ENCODE measurements around the gene ZNF716. TPM values are rescaled to one million over a fixed set of nuclear protein-coding genes. Genes with fewer than 3 reads are reported as not detected.

ZNF716 gene
- total RNA-seq, 1 donor from 2014 or later: not detected

- H3K4me1 Mint-ChIP-seq (ENCODE audit: unreplicated experiment): no peaks in the 10 kb centered on the region
- peak; percentile 42 for TF ChIP-seq CTCF (IDR thresholded peaks at IDR 0.05; ENCODE audit: unreplicated experiment)
Observed at GRCh38 chr7:57425969-57426628, 23.9 kb upstream of the ZNF716 start.

GRCh38 chr7:57426629-57427003 is 23.4 kb upstream of the ZNF716 start:
- peaks cover 10% of the 10 kb centered on the region for H3K36me3 Mint-ChIP-seq (ENCODE audit: low read depth, unreplicated experiment)
- no peak for DNase-seq (ENCODE audit: low spot score)

More at GRCh38 chr7:57425969-57426628, 23.9 kb upstream of the ZNF716 start:
- no peak overlapping the region for H3K4me3 Mint-ChIP-seq (ENCODE audit: unreplicated experiment)
- peaks cover 33% of the 10 kb centered on the region for H3K9me3 Mint-ChIP-seq (ENCODE audit: unreplicated experiment)
- no peak overlapping the region for H3K27ac Mint-ChIP-seq (ENCODE audit: unreplicated experiment)
- peaks cover 10% of the 10 kb centered on the region for H3K36me3 Mint-ChIP-seq (ENCODE audit: low read depth, unreplicated experiment)
- no peak for DNase-seq (ENCODE audit: low spot score)
- H3K27me3 Mint-ChIP-seq (ENCODE audit: unreplicated experiment): peaks cover 9% of the 10 kb centered on the region

GRCh38 chr7:57427146-57427545 is 22.8 kb upstream of the ZNF716 start:
- DNase-seq (ENCODE audit: low spot score): no peak
- H3K27ac Mint-ChIP-seq (ENCODE audit: unreplicated experiment): no peak overlapping the region
- H3K9me3 Mint-ChIP-seq (ENCODE audit: unreplicated experiment): peaks cover 27% of the 10 kb centered on the region
- peaks cover 10% of the 10 kb centered on the region for H3K36me3 Mint-ChIP-seq (ENCODE audit: low read depth, unreplicated experiment)
- H3K4me3 Mint-ChIP-seq (ENCODE audit: unreplicated experiment): no peak overlapping the region
- no peak for TF ChIP-seq CTCF (IDR thresholded peaks at IDR 0.05; ENCODE audit: unreplicated experiment)
- no peaks in the 10 kb centered on the region for H3K4me1 Mint-ChIP-seq (ENCODE audit: unreplicated experiment)
- H3K27me3 Mint-ChIP-seq (ENCODE audit: unreplicated experiment): peaks cover 9% of the 10 kb centered on the region

More at GRCh38 chr7:57426629-57427003, 23.4 kb upstream of the ZNF716 start:
- Mint-ChIP-seq H3K27me3 (ENCODE audit: unreplicated experiment) (peaks cover 9% of the 10 kb centered on the region), H3K4me3 (ENCODE audit: unreplicated experiment) (no peak overlapping the region), H3K9me3 (ENCODE audit: unreplicated experiment) (peaks cover 29% of the 10 kb centered on the region), H3K4me1 (ENCODE audit: unreplicated experiment) (no peaks in the 10 kb centered on the region), H3K27ac (ENCODE audit: unreplicated experiment) (no peak overlapping the region)
- TF ChIP-seq CTCF (IDR thresholded peaks at IDR 0.05; ENCODE audit: unreplicated experiment): no peak

- Mint-ChIP-seq H3K4me3 (ENCODE audit: unreplicated experiment) (no peak overlapping the region), H3K27me3 (ENCODE audit: unreplicated experiment) (peaks cover 9% of the 10 kb centered on the region), H3K9me3 (ENCODE audit: unreplicated experiment) (peaks cover 25% of the 10 kb centered on the region), H3K36me3 (ENCODE audit: low read depth, unreplicated experiment) (peaks cover 10% of the 10 kb centered on the region), H3K27ac (ENCODE audit: unreplicated experiment) (no peak overlapping the region), H3K4me1 (ENCODE audit: unreplicated experiment) (no peaks in the 10 kb centered on the region)
- TF ChIP-seq CTCF (IDR thresholded peaks at IDR 0.05; ENCODE audit: unreplicated experiment): no peak
- no peak for DNase-seq (ENCODE audit: low spot score)
Observed at GRCh38 chr7:57427594-57427993, 22.4 kb upstream of the ZNF716 start.

GRCh38 chr7:57432583-57432982 is 17.4 kb upstream of the ZNF716 start:
- DNase-seq (ENCODE audit: low spot score): no peak
- Mint-ChIP-seq H3K27ac (ENCODE audit: unreplicated experiment) (no peak overlapping the region), H3K27me3 (ENCODE audit: unreplicated experiment) (peaks cover 3% of the 10 kb centered on the region), H3K36me3 (ENCODE audit: low read depth, unreplicated experiment) (peaks cover 5% of the 10 kb centered on the region), H3K9me3 (ENCODE audit: unreplicated experiment) (peaks cover 19% of the 10 kb centered on the region), H3K4me1 (ENCODE audit: unreplicated experiment) (no peaks in the 10 kb centered on the region), H3K4me3 (ENCODE audit: unreplicated experiment) (no peak overlapping the region)
- no peak for TF ChIP-seq CTCF (IDR thresholded peaks at IDR 0.05; ENCODE audit: unreplicated experiment)
